ENCODE data around the gene CD9. TPM values are rescaled to one million over a fixed set of nuclear protein-coding genes. Genes with fewer than 3 reads are reported as not detected.

Gene CD9
- polyA plus RNA-seq, 1 of the 3 experiments (the other 2 are of a cell fraction) = 76.6 TPM

DNA sequence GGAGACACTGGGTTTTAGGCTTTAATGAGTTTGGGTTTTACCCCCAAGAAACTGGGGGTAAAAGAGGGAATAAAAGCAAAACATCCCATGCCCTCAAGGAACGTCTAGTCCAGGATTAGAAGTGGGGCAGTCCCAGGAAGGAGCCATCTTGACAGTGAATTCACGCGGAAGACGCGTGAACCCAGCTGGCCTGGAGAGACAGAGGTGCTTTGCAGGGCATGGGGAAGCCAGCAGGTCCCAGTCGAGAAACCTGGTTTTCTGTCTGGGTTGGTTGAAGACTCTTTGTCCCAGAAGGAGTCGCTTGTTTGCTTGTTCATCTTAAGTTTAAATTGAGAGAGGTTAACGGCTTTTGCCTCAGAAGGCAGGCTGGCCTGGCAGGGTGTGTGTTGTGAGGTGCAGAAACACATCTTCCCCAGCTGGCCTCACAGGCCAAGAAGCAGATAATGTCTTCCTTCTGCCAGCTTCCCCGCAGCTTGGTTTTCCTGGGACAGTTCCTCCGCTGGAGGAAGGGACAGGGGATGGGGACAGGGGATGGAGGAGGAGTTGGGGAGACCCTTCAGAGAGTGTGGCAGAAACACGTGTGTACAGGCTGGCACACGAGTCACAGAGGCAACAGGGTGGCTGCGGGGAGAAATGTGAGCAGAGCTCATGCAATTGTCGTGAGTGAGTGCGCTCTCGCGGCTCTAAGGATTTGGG, 18.5 kb upstream of the CD9 start:
- Histone ChIP-seq H3K79me2 (ENCODE audit: insufficient read depth) (no peaks in the 10 kb centered on the region), H3K9me3 (no peaks in the 10 kb centered on the region), H3K4me3 (ENCODE audit: low read depth in 2 of 2, low read length in 1 of 2) (no peak overlapping the region), H3K9me2 (no peaks in the 10 kb centered on the region), H3K36me3 (replicated peaks in 1 of 2; ENCODE audit: control insufficient read depth in 1 of 2, insufficient read depth in 2 of 2, low read length in 1 of 2) (no peaks in the 10 kb centered on the region), H3K27ac (ENCODE audit: low read depth in 2 of 2, low read length in 1 of 2) (peak overlapping the region in 1 of 2 experiments; percentile 83; a peak in 2 of 4 replicates), H3K4me2 (peak overlapping the region; percentile 7; the same call in 1 of the 2 replicates), H2AFZ (ENCODE audit: low read depth) (no peak overlapping the region), H3K4me1 (ENCODE audit: control insufficient read depth in 1 of 2, insufficient read depth in 2 of 2, low read depth in 1 of 2, low read length in 1 of 2) (peaks cover 10 to 44% of the 10 kb centered on the region in 2 experiments; a peak in 2 of 4 replicates), H3K27me3 (ENCODE audit: insufficient read depth) (no peaks in the 10 kb centered on the region), H3K9ac (no peak overlapping the region), H4K20me1 (ENCODE audit: insufficient read depth) (no peaks in the 10 kb centered on the region), H3F3A (replicated peaks; ENCODE audit: insufficient read depth) (no peaks in the 10 kb centered on the region)
- ChIA-PET POLR2A (interaction anchor here (0.6 to 1.3 kb wide), 5 partner anchors 20 to 300 kb away, joined by 3 to 8 read pairs (median 3); no protein-coding TSS in a partner anchor), CTCF (interaction anchor here (0.6 to 3.9 kb wide), 8 partner anchors 9 to 103 kb away, joined by 3 to 19 read pairs (median 4); no protein-coding TSS in a partner anchor)
- no peak for DNase-seq
- TF ChIP-seq, protein P1, sequence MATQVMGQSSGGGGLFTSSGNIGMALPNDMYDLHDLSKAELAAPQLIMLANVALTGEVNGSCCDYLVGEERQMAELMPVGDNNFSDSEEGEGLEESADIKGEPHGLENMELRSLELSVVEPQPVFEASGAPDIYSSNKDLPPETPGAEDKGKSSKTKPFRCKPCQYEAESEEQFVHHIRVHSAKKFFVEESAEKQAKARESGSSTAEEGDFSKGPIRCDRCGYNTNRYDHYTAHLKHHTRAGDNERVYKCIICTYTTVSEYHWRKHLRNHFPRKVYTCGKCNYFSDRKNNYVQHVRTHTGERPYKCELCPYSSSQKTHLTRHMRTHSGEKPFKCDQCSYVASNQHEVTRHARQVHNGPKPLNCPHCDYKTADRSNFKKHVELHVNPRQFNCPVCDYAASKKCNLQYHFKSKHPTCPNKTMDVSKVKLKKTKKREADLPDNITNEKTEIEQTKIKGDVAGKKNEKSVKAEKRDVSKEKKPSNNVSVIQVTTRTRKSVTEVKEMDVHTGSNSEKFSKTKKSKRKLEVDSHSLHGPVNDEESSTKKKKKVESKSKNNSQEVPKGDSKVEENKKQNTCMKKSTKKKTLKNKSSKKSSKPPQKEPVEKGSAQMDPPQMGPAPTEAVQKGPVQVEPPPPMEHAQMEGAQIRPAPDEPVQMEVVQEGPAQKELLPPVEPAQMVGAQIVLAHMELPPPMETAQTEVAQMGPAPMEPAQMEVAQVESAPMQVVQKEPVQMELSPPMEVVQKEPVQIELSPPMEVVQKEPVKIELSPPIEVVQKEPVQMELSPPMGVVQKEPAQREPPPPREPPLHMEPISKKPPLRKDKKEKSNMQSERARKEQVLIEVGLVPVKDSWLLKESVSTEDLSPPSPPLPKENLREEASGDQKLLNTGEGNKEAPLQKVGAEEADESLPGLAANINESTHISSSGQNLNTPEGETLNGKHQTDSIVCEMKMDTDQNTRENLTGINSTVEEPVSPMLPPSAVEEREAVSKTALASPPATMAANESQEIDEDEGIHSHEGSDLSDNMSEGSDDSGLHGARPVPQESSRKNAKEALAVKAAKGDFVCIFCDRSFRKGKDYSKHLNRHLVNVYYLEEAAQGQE (IDR thresholded peaks at IDR 0.05; ENCODE audit: low read depth, low read length) = no peak
- no peak for TF ChIP-seq RXRA (IDR thresholded peaks at IDR 0.05; ENCODE audit: borderline replicate concordance, low read depth)
- TF ChIP-seq, protein P2, sequence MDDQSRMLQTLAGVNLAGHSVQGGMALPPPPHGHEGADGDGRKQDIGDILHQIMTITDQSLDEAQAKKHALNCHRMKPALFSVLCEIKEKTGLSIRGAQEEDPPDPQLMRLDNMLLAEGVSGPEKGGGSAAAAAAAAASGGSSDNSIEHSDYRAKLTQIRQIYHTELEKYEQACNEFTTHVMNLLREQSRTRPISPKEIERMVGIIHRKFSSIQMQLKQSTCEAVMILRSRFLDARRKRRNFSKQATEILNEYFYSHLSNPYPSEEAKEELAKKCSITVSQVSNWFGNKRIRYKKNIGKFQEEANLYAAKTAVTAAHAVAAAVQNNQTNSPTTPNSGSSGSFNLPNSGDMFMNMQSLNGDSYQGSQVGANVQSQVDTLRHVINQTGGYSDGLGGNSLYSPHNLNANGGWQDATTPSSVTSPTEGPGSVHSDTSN (IDR thresholded peaks at IDR 0.05) = no peak
- no peak for TF ChIP-seq POLR2AphosphoS5 (IDR thresholded peaks at IDR 0.05; ENCODE audit: low read depth, low read length)
- WGBS (ENCODE audit: low lambda C conversion rate) = 88% methylated on average over 17 of the region's 17 CpGs

DNA sequence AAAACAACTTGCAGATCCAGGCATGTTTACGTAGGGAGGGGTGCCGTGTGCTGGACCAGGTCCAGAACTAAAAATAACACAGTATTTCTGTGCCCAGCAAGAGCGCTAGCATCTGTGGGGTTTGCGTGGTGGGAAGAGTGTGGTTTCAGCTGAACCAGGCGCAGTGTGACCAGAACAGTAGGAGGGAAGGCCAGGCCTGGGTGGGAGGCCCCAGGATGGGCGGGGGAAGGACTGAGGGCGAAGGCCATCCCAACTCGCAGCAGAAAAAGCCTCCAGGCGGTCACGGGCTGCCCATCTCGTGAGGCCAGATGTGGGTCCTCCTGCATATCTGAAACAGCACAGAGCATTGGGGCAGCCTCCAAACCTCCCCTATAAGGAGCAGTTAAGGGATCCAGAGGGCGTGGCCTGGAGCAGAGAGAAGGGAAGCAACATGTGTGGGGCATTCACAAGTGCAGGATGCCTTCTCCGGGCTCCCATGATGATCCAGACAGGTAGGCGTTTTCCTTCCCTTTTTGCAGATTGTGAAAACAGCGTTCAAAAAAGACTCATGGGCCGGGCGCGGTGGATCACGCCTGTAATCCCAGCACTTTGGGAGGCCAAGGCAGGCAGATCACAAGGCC, 17.8 kb upstream of the CD9 start:
- CTCF ChIA-PET = interaction anchor here (0.6 to 3.9 kb wide), 7 partner anchors 8 to 102 kb away, joined by 3 to 19 read pairs (median 4); no protein-coding TSS in a partner anchor
- WGBS (ENCODE audit: low lambda C conversion rate) = 80% methylated on average over 19 of the region's 19 CpGs
- no peaks in the 10 kb centered on the region for H3K36me3 ChIP-seq (replicated peaks in 1 of 2; ENCODE audit: control insufficient read depth in 1 of 2, insufficient read depth in 2 of 2, low read length in 1 of 2)
- no peak overlapping the region for H3K9ac ChIP-seq
- H3K4me2 ChIP-seq = peak overlapping the region; percentile 7; the same call in 1 of the 2 replicates
- H3K4me1 ChIP-seq (ENCODE audit: control insufficient read depth in 1 of 2, insufficient read depth in 2 of 2, low read depth in 1 of 2, low read length in 1 of 2) = peaks cover 10 to 44% of the 10 kb centered on the region in 2 experiments; a peak in 2 of 4 replicates
- no peaks in the 10 kb centered on the region for H3K27me3 ChIP-seq (ENCODE audit: insufficient read depth)
- no peak overlapping the region for H2AFZ ChIP-seq (ENCODE audit: low read depth)
- H3K79me2 ChIP-seq (ENCODE audit: insufficient read depth) = no peaks in the 10 kb centered on the region
- TF ChIP-seq TEAD4 (IDR thresholded peaks at IDR 0.05; ENCODE audit: borderline replicate concordance, insufficient read depth) (no peak), EP300 (IDR thresholded peaks at IDR 0.05; ENCODE audit: borderline replicate concordance in 1 of 2, low read depth in 1 of 2, low read length in 1 of 2) (peak in 1 of 2 experiments; percentile 45; a peak in 1 of 4 replicates), GATA2 (CRISPR knock-in tag; IDR thresholded peaks at IDR 0.05) (peak; percentile 6; the same call in 1 of the 2 replicates)
- no peak overlapping the region for H3K4me3 ChIP-seq (ENCODE audit: low read depth in 2 of 2, low read length in 1 of 2)
- POLR2A ChIA-PET = interaction anchor here (0.6 to 1.3 kb wide), 4 partner anchors 21 to 300 kb away, joined by 3 to 4 read pairs (median 3); no protein-coding TSS in a partner anchor
- no peaks in the 10 kb centered on the region for H3F3A ChIP-seq (replicated peaks; ENCODE audit: insufficient read depth)
- H3K9me3 ChIP-seq = no peaks in the 10 kb centered on the region
- H3K27ac ChIP-seq (ENCODE audit: low read depth in 2 of 2, low read length in 1 of 2) = peak overlapping the region in 1 of 2 experiments; percentile 83; a peak in 2 of 4 replicates
- DNase-seq = peak; percentile 87
- no peaks in the 10 kb centered on the region for H3K9me2 ChIP-seq
- no peaks in the 10 kb centered on the region for H4K20me1 ChIP-seq (ENCODE audit: insufficient read depth)
